ENCODE results near the gene ATP8B4. TPM values are rescaled to one million over a fixed set of nuclear protein-coding genes. Genes with fewer than 3 reads are reported as not detected.

ATP8B4 gene
- total and polyA plus RNA-seq, 2 donors (not counting 1 experiment from before 2014, with no cell fraction given) = 0.42 TPM; not detected in 1

GRCh38 chr15:49908236-49908932, 210.6 kb downstream of the ATP8B4 start:
- no peak for DNase-seq
- no peak for ATAC-seq (ENCODE audit: low read depth)
- H3K36me3 ChIP-seq (replicated peaks in 1 of 2; ENCODE audit: control extremely low read depth in 1 of 2, control insufficient read depth in 1 of 2, extremely low read depth in 1 of 2, insufficient read depth in 2 of 2, low read length in 1 of 2) = no peaks in the 10 kb centered on the region
- H3K9ac ChIP-seq (ENCODE audit: low read length) = no peak overlapping the region
- H3K4me1 ChIP-seq (ENCODE audit: control insufficient read depth in 2 of 2, insufficient read depth in 2 of 2, low read length in 2 of 2) = no peaks in the 10 kb centered on the region
- no peak overlapping the region for H2AFZ ChIP-seq (ENCODE audit: insufficient read depth, low read depth, low read length, poor library complexity, severe bottlenecking)
- intact Hi-C loops (cut with micrococcal nuclease) = no loop called here
- peaks cover 9% of the 10 kb centered on the region for H3K27me3 Mint-ChIP-seq
- H3K9me3 Mint-ChIP-seq (ENCODE audit: insufficient read depth) = peaks cover 5% of the 10 kb centered on the region
- H3K27ac ChIP-seq (ENCODE audit: low read length in 2 of 2) = no peak overlapping the region
- no peaks in the 10 kb centered on the region for H3K79me2 ChIP-seq (ENCODE audit: control insufficient read depth, insufficient read depth, low read length)
- H3K4me3 ChIP-seq (ENCODE audit: control extremely low read depth in 1 of 5, extremely low read depth in 1 of 5, insufficient read depth in 1 of 5, low read depth in 2 of 5, low read length in 4 of 5) = no peak overlapping the region
- peaks cover 0 to 7% (median 0%) of the 10 kb centered on the region in 4 experiments for H3K27me3 ChIP-seq (replicated peaks in 1 of 4; ENCODE audit: control extremely low read depth in 1 of 4, control insufficient read depth in 3 of 4, insufficient read depth in 4 of 4, low read length in 3 of 4)
- ChIA-PET POLR2A (no interaction called here), CTCF (no interaction called here)
- no peak overlapping the region for H3K4me2 ChIP-seq (replicated peaks; ENCODE audit: low read depth, low read length, poor library complexity, severe bottlenecking)
- no peaks in the 10 kb centered on the region for H3K4me1 Mint-ChIP-seq
- TF ChIP-seq EZH2 (IDR thresholded peaks at IDR 0.05; ENCODE audit: borderline replicate concordance, insufficient read depth, low read depth, low read length, poor library complexity, severe bottlenecking) = no peak
- TF ChIP-seq, protein P1, sequence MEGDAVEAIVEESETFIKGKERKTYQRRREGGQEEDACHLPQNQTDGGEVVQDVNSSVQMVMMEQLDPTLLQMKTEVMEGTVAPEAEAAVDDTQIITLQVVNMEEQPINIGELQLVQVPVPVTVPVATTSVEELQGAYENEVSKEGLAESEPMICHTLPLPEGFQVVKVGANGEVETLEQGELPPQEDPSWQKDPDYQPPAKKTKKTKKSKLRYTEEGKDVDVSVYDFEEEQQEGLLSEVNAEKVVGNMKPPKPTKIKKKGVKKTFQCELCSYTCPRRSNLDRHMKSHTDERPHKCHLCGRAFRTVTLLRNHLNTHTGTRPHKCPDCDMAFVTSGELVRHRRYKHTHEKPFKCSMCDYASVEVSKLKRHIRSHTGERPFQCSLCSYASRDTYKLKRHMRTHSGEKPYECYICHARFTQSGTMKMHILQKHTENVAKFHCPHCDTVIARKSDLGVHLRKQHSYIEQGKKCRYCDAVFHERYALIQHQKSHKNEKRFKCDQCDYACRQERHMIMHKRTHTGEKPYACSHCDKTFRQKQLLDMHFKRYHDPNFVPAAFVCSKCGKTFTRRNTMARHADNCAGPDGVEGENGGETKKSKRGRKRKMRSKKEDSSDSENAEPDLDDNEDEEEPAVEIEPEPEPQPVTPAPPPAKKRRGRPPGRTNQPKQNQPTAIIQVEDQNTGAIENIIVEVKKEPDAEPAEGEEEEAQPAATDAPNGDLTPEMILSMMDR (IDR thresholded peaks at IDR 0.05) = no peak
- H3K9me3 ChIP-seq (ENCODE audit: control extremely low read depth in 1 of 3, control insufficient read depth in 2 of 3, insufficient read depth in 1 of 3, low read length in 2 of 3) = peaks cover 0 to 12% (median 5%) of the 10 kb centered on the region in 3 donors
- WGBS (ENCODE audit: insufficient coverage) = 100% methylated on average over 1 of the region's 2 CpGs
- H4K20me1 ChIP-seq (ENCODE audit: control insufficient read depth, insufficient read depth, low read length, poor library complexity, severe bottlenecking) = no peaks in the 10 kb centered on the region
- H3K27ac Mint-ChIP-seq = no peak overlapping the region
- H3K4me3 Mint-ChIP-seq = no peak overlapping the region

- Histone ChIP-seq H3K4me1 (ENCODE audit: control insufficient read depth in 2 of 2, insufficient read depth in 2 of 2, low read length in 2 of 2) (no peaks in the 10 kb centered on the region), H3K36me3 (replicated peaks in 1 of 2; ENCODE audit: control extremely low read depth in 1 of 2, control insufficient read depth in 1 of 2, extremely low read depth in 1 of 2, insufficient read depth in 2 of 2, low read length in 1 of 2) (no peaks in the 10 kb centered on the region), H4K20me1 (ENCODE audit: control insufficient read depth, insufficient read depth, low read length, poor library complexity, severe bottlenecking) (no peaks in the 10 kb centered on the region), H3K27me3 (replicated peaks in 1 of 4; ENCODE audit: control extremely low read depth in 1 of 4, control insufficient read depth in 3 of 4, insufficient read depth in 4 of 4, low read length in 3 of 4) (peaks cover 0 to 7% (median 0%) of the 10 kb centered on the region in 4 experiments), H3K27ac (ENCODE audit: low read length in 2 of 2) (no peak overlapping the region), H3K4me2 (replicated peaks; ENCODE audit: low read depth, low read length, poor library complexity, severe bottlenecking) (no peak overlapping the region), H3K9ac (ENCODE audit: low read length) (no peak overlapping the region), H2AFZ (ENCODE audit: insufficient read depth, low read depth, low read length, poor library complexity, severe bottlenecking) (no peak overlapping the region), H3K4me3 (ENCODE audit: control extremely low read depth in 1 of 5, extremely low read depth in 1 of 5, insufficient read depth in 1 of 5, low read depth in 2 of 5, low read length in 4 of 5) (no peak overlapping the region), H3K79me2 (ENCODE audit: control insufficient read depth, insufficient read depth, low read length) (no peaks in the 10 kb centered on the region), H3K9me3 (ENCODE audit: control extremely low read depth in 1 of 3, control insufficient read depth in 2 of 3, insufficient read depth in 1 of 3, low read length in 2 of 3) (peaks cover 0 to 12% (median 5%) of the 10 kb centered on the region in 3 donors)
- no peak overlapping the region for H3K4me3 Mint-ChIP-seq
- POLR2A ChIA-PET = no interaction called here
- CTCF ChIA-PET = no interaction called here
- no peak for TF ChIP-seq EZH2 (IDR thresholded peaks at IDR 0.05; ENCODE audit: borderline replicate concordance, insufficient read depth, low read depth, low read length, poor library complexity, severe bottlenecking)
- TF ChIP-seq, protein P1 (IDR thresholded peaks at IDR 0.05) = no peak
- no peak for ATAC-seq (ENCODE audit: low read depth)
- no peaks in the 10 kb centered on the region for H3K4me1 Mint-ChIP-seq
- H3K9me3 Mint-ChIP-seq (ENCODE audit: insufficient read depth) = peaks cover 5% of the 10 kb centered on the region
- DNase-seq = no peak
- peaks cover 9% of the 10 kb centered on the region for H3K27me3 Mint-ChIP-seq
- no peak overlapping the region for H3K27ac Mint-ChIP-seq
- WGBS (ENCODE audit: insufficient coverage) = no CpG with 5 or more reads among the region's 1 CpG
- intact Hi-C loops (cut with micrococcal nuclease) = no loop called here
Observed at GRCh38 chr15:49906966-49907365, 212.1 kb downstream of the ATP8B4 start.

Data from B cell (primary cell).